BJ (cell line): ENCODE results near the gene SLC4A5. TPM values are rescaled to one million over a fixed set of nuclear protein-coding genes. Genes with fewer than 3 reads are reported as not detected.
"Not testable (repeated sequence)": the region's sequence is repeated elsewhere in the genome, so short reads cannot be mapped to it uniquely, and the experiment has no call there.

Experiments
- CTCF ChIA-PET: fragments of 350-600 bp; formaldehyde crosslinking; extraction: SDS; loops from one replicate; lab custom pipeline; 2021; ENCODE audit warnings: antibody characterized with exemption, inconsistent platforms; lab: Yijun Ruan, JAX
- POLR2A ChIA-PET: fragments of 300-600 bp; sonication (Branson Sonifier 250); formaldehyde crosslinking; extraction: SDS; loops from one replicate; lab custom pipeline; 2021; ENCODE audit warnings: antibody characterized with exemption; lab: Charles Lee
- DNase-seq: peaks from one replicate; pipeline ENCODE4 v3.0.0-alpha.2; 2011; ENCODE audit warnings: low read depth
- H3K27me3 ChIP-seq: 2 replicates; pipeline ENCODE4 v1.6.0; 2011; ENCODE audit warnings: low read length; ENCODE audit not compliant: control insufficient read depth, insufficient read depth
- H3K36me3 ChIP-seq: 2 replicates; pipeline ENCODE4 v1.5.1; 2011; ENCODE audit warnings: low read length; ENCODE audit not compliant: control insufficient read depth, insufficient read depth
- H3K4me3 ChIP-seq: 2 replicates; pipeline ENCODE4 v1.5.1; 2011; ENCODE audit warnings: low read depth, mild to moderate bottlenecking, control low read depth, low read length
- CTCF ChIP-seq: IDR thresholded peaks from 2 replicates; pipeline ENCODE4 v1.5.1; 2011; ENCODE audit warnings: low read depth, mild to moderate bottlenecking, control low read depth, inconsistent platforms, low read length, moderate library complexity; ENCODE audit not compliant: insufficient read depth
- polyA plus RNA-seq: library from polyadenylated mRNA; depleted of rRNA; stranded (reverse); fragments of >200 nt; gene quantifications from 2 replicates; pipeline ENCODE4 v1.2.3, GENCODE V29; 2011

Gene SLC4A5
- polyA plus RNA-seq, 1 experiment: 0.07 TPM

- Histone ChIP-seq H3K27me3 (no peaks in the 10 kb centered on the region), H3K4me3 (no peak overlapping the region), H3K36me3 (peaks cover 2% of the 10 kb centered on the region)
- DNase-seq: no peak
- ChIA-PET POLR2A (no interaction called here), CTCF (interaction anchor here (0.6 to 1.6 kb wide), 2 partner anchors 43 to 329 kb away, joined by 3 to 4 read pairs; partner anchors contain the start of genes ACTG2 and MOB1A)
- no peak for TF ChIP-seq CTCF
Measured at GRCh38 chr2:74221604-74222299, 121.5 kb downstream of the SLC4A5 start.

GRCh38 chr2:74221091-74221490 lies 122.1 kb downstream of the SLC4A5 start:
- POLR2A ChIA-PET: no interaction called here
- no peak overlapping the region for H3K4me3 ChIP-seq
- H3K27me3 ChIP-seq: no peaks in the 10 kb centered on the region
- H3K36me3 ChIP-seq: peaks cover 4% of the 10 kb centered on the region
- DNase-seq: no peak
- no peak for TF ChIP-seq CTCF
- CTCF ChIA-PET: interaction anchor here (0.8 kb wide), 1 partner anchor 8 kb away, joined by 3 read pairs; no protein-coding TSS in a partner anchor

DNA sequence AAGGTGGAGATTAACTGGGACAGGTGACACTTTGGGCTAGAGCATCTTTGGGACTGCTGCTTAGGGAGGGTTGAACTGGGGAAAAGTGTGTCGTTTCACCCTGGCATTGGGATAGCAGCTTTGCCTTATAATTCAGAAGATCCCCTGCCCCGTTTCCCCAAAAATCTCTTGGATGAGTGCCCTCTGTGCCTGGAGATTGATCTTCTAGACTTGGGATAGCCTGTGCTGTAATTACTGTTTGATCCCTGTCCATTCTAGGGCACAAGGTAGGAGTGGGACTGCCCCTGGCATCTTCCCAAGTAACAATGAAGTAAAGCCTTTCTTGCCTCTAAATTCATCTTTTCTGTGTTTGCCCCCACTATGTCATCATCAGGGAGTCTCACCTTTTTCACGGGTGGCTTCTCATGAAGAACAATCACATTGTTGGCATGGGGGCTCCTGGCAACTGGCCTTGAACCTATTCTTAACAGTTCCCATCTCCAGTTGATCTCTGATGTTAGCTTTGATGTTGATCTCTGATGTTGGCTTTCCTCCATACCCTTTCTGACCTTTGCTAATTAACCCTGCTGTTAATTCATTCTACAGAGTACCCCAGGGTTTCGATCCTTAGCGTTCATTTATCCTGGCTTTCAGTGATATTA lies 123.2 kb downstream of the SLC4A5 start:
- ChIA-PET CTCF (no interaction called here), POLR2A (no interaction called here)
- Histone ChIP-seq H3K27me3 (no peaks in the 10 kb centered on the region), H3K4me3 (no peak overlapping the region), H3K36me3 (peaks cover 6% of the 10 kb centered on the region)
- no peak for DNase-seq
- no peak for TF ChIP-seq CTCF

DNA sequence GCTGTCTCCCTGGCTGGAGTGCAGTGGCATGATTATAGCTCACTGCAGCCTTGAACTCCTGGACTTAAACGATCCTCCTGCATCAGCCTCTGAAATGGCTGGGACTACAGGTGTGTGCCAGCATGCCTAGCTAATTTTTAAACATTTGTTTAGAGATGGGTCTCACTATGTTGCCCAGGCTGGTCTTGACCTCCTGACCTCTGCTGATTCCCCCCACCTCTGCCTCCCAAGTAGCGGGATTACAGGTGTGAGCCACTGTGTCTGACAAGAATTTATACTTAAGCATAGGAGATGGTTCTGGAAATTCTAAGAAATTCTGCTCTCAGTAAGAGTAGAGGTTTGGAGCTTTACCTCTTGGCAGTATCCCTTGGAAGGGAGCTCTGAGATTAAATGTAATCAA lies 126.6 kb downstream of the SLC4A5 start:
- H3K27me3 ChIP-seq: no peaks in the 10 kb centered on the region
- no peak for TF ChIP-seq CTCF
- peaks cover 12% of the 10 kb centered on the region for H3K36me3 ChIP-seq
- CTCF ChIA-PET: interaction anchor here (0.9 to 1.7 kb wide), 4 partner anchors 10 to 390 kb away, joined by 3 to 9 read pairs (median 4); no protein-coding TSS in a partner anchor
- no peak for DNase-seq
- POLR2A ChIA-PET: no interaction called here
- no peak overlapping the region for H3K4me3 ChIP-seq

DNA sequence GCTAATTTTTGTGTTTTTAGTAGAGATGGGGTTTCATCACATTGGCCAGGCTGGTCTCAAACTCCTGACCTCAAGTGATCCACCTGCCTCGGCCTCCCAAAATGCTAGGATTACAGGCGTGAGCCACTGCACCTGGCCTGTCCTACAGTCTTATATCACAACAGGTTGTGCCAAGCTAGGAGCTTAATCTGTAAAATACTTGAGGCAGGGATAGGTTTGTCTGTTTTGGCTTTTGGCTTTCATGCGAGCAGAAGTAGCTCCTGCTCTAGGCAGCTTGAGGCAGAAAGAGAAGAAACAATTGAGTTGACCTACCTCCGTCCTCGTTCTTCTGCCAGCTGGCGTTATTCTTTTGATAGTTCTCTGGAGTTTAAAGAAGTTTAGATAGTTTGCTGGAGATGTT lies 127.4 kb downstream of the SLC4A5 start:
- CTCF ChIA-PET: interaction anchor here (0.9 to 1.7 kb wide), 4 partner anchors 11 to 389 kb away, joined by 3 to 9 read pairs (median 4); no protein-coding TSS in a partner anchor
- POLR2A ChIA-PET, DNase-seq, H3K27me3 ChIP-seq, H3K4me3 ChIP-seq: not testable (repeated sequence)
- peaks cover 13% of the 10 kb centered on the region for H3K36me3 ChIP-seq
